Thoracic aorta (tissue), 2 donors: ENCODE data around the gene UVSSA. TPM values are rescaled to one million over a fixed set of nuclear protein-coding genes. Genes with fewer than 3 reads are reported as not detected.

Source experiments
- ATAC-seq: fragments of 150-250 bp; one replicate; pipeline ENCODE4 v1.8.0; 2017; ENCODE audit warnings: low read depth; ENCODE audit not compliant: insufficient number of reproducible peaks, low FRiP score
- DNase-seq: peaks from one replicate; pipeline ENCODE4 v3.0.0-alpha.2; 2020; ENCODE audit warnings: low spot score
- H3K27ac ChIP-seq, 2 donors: fragments of 200-600 bp; sonication (generic); 1 replicate in 1 of 2; 2 replicates in 1 of 2; pipeline ENCODE4 v1.5.1; 2016; ENCODE audit warnings: mild to moderate bottlenecking in 2 of 2, moderate library complexity in 2 of 2
- H3K27me3 ChIP-seq: fragments of 200-600 bp; sonication (generic); replicated peaks from 2 replicates; pipeline ENCODE4 v1.6.0; 2016; ENCODE audit warnings: mild to moderate bottlenecking; ENCODE audit not compliant: insufficient read depth
- H3K36me3 ChIP-seq: fragments of 200-600 bp; sonication (generic); one replicate; pipeline ENCODE4 v1.5.1; 2016
- H3K4me1 ChIP-seq, 2 donors: fragments of 200-600 bp; sonication (generic); 1 replicate in 1 of 2; 2 replicates in 1 of 2; pipeline versions ENCODE4 v1.5.1 to v1.6.0; 2016; ENCODE audit warnings: low read depth in 2 of 2, mild to moderate bottlenecking in 1 of 2; ENCODE audit not compliant: control insufficient read depth in 1 of 2
- H3K4me3 ChIP-seq: fragments of 200-600 bp; sonication (generic); 2 replicates; pipeline ENCODE4 v1.5.1; 2016; ENCODE audit warnings: mild to moderate bottlenecking
- H3K9me3 ChIP-seq: fragments of 200-600 bp; sonication (generic); 2 replicates; pipeline ENCODE4 v1.5.1; 2016
- total RNA-seq, 2 donors: library from RNA; depleted of rRNA; stranded (reverse); fragments of >200 nt; gene quantifications; one replicate each; pipeline versions ENCODE4 v1.1.0 to v1.2.3, GENCODE V29; 2016
- TF ChIP-seq, protein P1 (sequence below): fragments of 200-600 bp; sonication (generic); IDR thresholded peaks from one replicate; pipeline ENCODE4 v1.5.1; 2019; ENCODE audit warnings: antibody characterized with exemption

Gene UVSSA
- total RNA-seq, 2 donors from 2014 or later = 23.3 to 29.0 TPM

DNA sequence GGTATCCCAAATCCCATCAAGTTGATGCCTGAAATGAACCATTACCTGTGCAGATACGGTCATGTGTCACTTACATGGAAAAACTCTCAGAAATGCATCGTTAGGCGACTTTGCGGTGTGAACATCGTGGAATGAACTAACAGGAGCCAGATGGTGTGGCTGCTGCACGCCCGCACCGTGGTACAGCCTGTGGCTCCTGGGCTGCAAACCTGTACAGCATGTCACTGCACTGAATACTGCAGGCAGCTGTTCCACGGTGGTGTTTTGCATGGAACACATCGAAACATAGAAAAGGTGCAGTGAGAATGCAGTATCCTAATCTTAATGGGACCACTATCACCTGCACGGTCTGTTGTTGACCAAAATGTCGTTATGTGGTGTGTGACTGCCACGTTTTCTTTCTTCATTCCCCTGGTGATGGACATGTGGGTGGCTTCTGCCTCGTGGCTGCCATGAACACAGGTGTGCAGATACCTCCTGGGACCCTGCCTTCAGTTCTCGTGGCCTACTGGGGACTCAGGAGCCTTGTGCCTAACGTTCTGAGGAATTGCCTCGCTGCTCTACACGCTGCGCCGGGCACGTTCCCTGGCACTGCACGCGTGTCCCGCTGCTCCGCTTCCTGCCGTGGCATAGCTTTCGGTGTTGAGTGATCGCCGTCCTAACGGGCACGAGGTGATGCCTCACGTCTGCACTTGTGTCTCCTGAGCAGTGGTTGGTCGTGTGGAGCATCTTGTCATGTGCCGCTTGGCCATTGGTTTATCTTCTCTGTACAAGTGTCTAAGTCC lies 38.9 kb upstream of the UVSSA start:
- peaks cover 17 to 33% of the 10 kb centered on the region in 2 donors for H3K4me1 ChIP-seq
- H3K36me3 ChIP-seq = peaks cover 20% of the 10 kb centered on the region
- H3K4me3 ChIP-seq = no peak overlapping the region
- H3K27ac ChIP-seq = no peak overlapping the region
- H3K9me3 ChIP-seq = no peaks in the 10 kb centered on the region
- ATAC-seq (no peak), DNase-seq (no peak)
- TF ChIP-seq, protein P1, sequence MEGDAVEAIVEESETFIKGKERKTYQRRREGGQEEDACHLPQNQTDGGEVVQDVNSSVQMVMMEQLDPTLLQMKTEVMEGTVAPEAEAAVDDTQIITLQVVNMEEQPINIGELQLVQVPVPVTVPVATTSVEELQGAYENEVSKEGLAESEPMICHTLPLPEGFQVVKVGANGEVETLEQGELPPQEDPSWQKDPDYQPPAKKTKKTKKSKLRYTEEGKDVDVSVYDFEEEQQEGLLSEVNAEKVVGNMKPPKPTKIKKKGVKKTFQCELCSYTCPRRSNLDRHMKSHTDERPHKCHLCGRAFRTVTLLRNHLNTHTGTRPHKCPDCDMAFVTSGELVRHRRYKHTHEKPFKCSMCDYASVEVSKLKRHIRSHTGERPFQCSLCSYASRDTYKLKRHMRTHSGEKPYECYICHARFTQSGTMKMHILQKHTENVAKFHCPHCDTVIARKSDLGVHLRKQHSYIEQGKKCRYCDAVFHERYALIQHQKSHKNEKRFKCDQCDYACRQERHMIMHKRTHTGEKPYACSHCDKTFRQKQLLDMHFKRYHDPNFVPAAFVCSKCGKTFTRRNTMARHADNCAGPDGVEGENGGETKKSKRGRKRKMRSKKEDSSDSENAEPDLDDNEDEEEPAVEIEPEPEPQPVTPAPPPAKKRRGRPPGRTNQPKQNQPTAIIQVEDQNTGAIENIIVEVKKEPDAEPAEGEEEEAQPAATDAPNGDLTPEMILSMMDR = no peak
- no peaks in the 10 kb centered on the region for H3K27me3 ChIP-seq

DNA sequence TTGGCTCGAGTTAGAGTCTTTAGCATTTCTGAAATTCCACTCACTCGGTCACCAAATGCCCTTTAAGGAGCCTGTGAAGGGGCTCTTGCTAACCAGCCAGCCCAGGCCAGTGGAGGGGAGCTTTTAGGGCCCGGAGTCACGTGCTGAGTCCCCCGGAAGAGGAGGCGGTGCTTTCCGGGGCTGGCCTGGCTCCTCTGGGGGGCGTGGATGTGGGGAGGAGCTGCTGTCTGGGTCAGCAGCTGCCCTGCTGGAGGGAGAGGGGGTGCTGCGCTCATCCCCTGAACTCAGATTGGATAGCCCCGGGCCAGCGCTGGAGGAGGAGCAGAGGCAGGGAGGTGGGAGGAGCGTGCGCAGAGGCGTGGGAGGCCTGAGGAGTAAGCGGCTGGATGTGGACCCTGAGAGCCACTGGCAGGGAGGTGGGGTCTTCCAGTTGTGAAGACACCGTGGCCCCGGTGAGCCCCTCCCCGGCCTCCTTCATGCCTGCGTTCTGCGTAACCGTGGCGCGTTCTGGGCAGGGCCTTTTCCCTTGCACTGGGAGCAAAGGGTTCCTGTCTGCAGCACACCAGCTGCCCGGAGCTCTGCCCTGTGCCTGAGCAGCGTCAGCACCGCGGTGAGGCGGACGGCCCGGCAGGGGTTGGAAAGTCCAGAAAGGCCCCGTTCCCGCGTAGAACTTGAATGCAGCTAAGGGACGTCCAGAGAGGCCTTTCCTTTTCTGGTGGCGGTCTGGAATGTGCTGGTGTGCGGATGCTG lies 37.6 kb upstream of the UVSSA start:
- DNase-seq = peak; percentile 80
- ATAC-seq = peak; percentile 88
- Histone ChIP-seq H3K9me3 (no peaks in the 10 kb centered on the region), H3K36me3 (peaks cover 29% of the 10 kb centered on the region), H3K27ac (peak overlapping the region; percentile 59 to 67), H3K4me3 (peak overlapping the region; percentile 70), H3K4me1 (peaks cover 17 to 33% of the 10 kb centered on the region in 2 donors), H3K27me3 (no peaks in the 10 kb centered on the region)
- TF ChIP-seq, protein P1 = no peak

DNA sequence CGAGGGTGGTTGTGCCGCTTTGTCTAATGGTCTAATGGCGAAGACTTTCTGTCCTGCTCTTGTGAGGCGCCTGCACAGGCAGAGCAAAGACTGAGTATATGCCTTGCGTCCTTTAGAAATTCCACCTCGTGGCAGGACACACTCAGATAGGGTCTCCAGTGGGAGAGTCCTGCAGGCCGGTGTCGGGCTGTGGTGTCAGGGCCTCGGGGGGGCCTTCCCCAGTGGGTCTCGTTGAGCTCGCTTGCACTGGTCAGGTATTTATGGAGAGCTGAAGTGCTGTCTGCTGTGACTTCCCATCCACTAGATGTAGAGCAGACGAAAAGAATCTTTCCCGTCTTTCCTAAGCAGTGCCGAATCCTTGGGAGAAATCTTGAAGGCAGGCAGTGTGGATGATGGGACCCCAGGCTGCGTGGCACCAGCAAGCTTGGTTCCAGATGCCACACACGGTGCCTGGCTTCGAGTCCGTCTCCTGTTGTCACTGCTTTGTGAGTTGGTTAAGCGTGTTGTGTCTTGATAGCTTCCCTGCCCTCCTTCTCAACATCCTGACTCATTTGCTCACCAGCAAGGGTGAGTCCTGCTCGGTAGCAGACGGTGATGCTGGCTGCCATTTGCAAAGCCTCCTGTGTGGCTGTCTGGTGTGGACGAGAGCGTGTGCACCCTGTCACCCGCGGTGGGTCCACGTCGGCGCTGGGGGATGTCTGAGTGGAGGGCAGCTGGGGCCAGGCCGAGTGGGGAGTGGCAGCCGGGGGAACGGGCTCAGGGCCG lies 36.8 kb upstream of the UVSSA start:
- TF ChIP-seq, protein P1 = no peak
- Histone ChIP-seq H3K4me3 (peak overlapping the region; percentile 70), H3K4me1 (peaks cover 17 to 33% of the 10 kb centered on the region in 2 donors), H3K27ac (peak overlapping the region; percentile 59 to 67), H3K36me3 (peaks cover 35% of the 10 kb centered on the region), H3K27me3 (no peaks in the 10 kb centered on the region), H3K9me3 (no peaks in the 10 kb centered on the region)
- ATAC-seq = no peak
- no peak for DNase-seq

DNA sequence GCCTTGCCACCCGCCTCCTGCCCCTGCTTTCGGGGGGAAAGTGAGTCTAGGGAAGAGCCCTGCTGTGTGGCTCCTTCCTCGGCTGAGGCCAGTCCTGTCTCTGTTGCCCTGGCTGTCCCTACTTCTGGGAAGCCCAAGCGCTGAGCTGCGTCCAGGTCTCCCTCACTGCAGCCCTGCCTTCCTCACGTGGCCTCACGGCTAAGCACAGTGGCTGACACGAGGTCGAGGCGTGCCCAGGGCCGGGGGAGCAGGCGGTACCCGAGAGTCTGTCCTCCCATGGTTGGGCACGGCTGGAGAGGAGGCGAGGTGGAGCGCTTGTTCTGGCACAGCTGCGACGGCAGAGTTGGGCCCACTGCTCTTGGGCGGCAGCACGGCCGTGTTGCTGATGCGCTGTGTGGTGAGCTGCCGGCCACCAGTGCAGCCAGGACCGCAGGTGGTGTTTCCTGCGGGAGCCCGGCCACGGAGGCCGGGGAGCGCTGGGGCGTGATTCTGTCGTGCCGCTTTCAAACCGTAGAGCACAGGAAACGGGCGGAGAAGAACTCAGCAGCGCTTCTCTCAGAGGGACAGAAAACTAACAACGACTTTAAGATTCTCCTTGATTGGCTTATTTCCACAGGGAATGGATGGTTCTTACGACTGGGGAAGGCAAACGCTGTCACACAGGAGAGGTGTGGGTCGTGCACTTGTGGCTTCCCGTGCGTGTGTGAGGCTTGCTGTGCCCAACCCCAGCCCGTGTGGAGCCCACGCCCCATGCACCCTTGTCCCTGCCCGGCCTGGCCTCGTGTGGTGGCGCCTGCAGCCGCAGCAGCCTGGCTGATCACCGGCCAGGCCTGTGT lies 36.0 kb upstream of the UVSSA start:
- TF ChIP-seq, protein P1 = no peak
- Histone ChIP-seq H3K9me3 (no peaks in the 10 kb centered on the region), H3K27ac (peak overlapping the region in 1 of 2 donors; percentile 67), H3K27me3 (no peaks in the 10 kb centered on the region), H3K4me3 (no peak overlapping the region), H3K36me3 (peaks cover 36% of the 10 kb centered on the region), H3K4me1 (peaks cover 17 to 33% of the 10 kb centered on the region in 2 donors)
- ATAC-seq (no peak), DNase-seq (no peak)
